Stimulated activated CD8-positive, alpha-beta memory T cell treated with anti-CD3 and anti-CD28 coated beads, Interleukin-2, amount 100 ng/mL, for 48 hours (primary cell): ENCODE results near the gene DPEP2.
"Not testable (repeated sequence)": the region's sequence is repeated elsewhere in the genome, so short reads cannot be mapped to it uniquely, and the experiment has no call there.

Experiments
- DNase-seq, 2 donors: peaks; one replicate each; pipeline ENCODE4 v3.0.0-alpha.2; 2020; ENCODE audit warnings: low read depth in 2 of 2

Gene DPEP2

GRCh38 chr16:68005211-68005610, 5.9 kb upstream of the DPEP2 start:
- DNase-seq = no peak

DNA sequence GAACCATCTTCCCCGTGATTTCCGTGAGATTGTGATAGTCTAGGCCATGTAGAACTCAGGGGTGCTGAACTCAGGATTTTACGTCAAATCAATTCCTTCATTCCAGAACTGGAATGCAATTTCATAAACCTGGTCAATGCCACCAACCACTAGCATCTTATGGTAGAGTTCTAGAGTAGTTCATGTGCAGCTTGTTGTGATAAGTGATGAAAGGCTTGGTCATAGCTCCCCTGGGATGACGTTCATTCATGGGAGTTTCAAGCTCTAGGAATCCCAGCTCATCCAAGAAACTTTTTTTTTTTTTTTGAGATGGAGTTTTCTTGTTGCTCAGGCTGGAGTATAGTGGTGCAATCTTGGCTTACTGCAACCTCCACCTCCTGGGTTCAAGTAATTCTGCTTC, 3.7 kb upstream of the DPEP2 start:
- DNase-seq = no peak

DNA sequence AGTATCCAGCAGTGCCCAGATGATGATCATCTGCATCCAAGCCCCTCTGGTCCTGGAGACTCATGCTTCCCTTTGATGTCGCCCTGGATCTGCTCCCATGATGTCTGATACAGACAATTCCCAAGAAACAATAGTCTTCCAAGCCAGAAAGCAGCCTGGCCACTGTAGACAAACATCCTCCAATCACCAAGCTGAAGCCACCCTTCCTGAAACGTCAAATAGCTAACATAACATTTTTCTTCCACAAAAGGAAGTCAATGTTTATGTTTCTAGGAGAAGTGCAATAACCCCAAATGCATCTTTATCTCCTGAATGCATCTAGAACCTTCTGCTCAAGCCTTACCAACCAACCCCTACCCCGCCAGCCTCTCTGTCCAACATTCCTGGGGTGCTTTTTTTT, 1.2 kb upstream of the DPEP2 start:
- DNase-seq = no peak

DNA sequence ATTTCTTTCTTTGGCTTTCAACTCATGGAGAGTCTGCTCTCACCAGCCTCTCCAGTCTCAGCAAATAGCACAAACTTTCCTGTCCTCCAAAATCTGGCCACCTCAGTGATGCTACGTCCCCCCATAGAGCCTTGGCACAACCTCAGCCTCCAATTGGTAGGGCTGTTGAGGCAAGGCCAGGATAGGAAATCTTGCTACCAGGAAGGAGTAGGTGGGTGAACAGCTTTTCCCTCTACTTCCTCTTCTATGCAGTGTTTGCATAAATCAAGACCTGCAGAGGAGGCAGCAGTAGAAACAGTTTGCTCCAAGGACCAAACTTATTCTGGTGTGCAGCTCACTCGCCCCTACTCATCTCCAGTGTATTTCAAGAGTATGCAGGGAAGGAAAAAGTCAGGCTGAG, 701 bp upstream of the DPEP2 start:
- DNase-seq = no peak

GRCh38 chr16:67998231-67998778, 979 bp downstream of the DPEP2 start:
- DNase-seq = not testable (repeated sequence)

GRCh38 chr16:67996666-67997065, 2.6 kb downstream of the DPEP2 start:
- DNase-seq = no peak

DNA sequence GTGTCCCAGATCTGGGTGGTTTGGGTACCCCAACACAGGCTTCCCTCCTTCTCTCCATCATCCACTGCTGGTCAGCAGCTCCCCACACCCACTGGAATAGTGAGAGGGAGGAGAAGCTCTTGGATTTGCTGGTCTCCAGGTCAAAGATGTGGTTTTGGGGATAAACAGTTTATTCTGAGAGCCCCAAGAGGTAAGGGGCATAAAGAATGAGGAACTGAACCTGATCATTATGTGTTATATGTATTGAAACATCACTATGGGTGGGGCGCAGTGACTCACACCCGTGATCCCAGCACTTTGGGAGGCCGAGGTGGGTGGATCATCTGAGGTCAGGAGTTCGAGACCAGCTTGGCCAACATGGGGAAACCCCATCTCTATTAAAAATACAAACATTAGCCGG, 3.9 kb downstream of the DPEP2 start:
- DNase-seq = peak in 1 of 2 donors; percentile 33

- not testable (repeated sequence) for DNase-seq
Observed at GRCh38 chr16:67994040-67994408, 5.3 kb downstream of the DPEP2 start.

DNA sequence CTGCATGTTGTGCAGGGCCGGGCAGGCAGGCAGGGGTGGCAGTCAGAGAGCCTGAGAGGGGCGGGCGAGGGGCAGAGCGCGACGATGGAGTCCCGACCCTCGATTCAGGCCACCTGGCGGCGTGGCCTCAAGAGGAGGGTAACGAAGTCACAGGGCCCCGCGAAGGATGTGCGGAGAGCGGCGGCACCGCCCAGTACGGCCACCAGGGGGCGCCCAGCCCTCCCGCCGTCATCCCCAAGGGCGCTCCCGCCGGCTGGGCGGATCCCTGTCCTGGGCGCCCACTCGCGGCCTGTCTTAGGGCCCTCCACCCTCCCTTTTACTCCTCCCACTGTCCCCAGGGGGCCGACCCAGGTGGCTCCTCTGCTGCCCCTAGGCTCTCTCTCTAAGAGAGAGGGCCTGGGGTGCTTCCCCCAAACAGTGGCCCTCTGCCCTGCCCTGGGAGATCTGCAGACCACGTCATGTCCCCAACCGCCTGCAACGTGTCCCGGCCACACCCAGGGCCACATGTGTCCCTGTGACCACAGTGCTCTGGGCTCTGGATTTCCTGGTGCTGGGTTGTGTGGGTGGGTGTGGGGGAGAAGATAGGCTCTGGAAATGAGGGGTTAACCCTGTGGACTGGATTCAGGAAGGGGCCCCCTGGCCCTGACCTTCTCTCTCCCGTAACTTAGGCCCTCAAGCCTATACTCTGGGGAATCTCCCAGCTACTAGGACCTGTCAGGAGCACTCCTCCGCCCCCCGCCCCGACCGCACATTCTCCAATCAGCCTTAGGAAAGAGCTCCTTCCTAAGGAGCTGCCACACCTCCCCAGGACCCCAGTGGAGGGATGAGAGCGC, 5.9 kb downstream of the DPEP2 start:
- peak; percentile 76 to 77 for DNase-seq

- DNase-seq = no peak
Observed at GRCh38 chr16:67992661-67993206, 6.5 kb downstream of the DPEP2 start.

DNA sequence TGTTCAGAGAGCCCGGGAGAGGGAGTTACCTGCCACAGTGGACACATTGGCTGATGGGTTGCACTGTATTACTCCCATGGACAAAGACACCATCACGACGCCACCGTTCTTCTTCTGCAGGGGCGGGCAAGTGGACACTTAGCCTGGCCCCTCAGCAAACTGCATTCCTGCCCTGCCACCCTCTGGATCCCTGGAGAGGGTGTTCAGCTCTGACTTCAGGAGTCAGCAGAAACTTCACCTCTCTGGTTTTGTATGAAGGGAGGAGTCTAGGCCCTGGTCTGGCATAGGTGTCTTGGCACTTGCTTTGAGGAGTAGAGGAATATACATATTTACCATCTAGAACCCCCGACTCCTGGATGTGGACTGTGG, 9.3 kb downstream of the DPEP2 start:
- no peak for DNase-seq

DNA sequence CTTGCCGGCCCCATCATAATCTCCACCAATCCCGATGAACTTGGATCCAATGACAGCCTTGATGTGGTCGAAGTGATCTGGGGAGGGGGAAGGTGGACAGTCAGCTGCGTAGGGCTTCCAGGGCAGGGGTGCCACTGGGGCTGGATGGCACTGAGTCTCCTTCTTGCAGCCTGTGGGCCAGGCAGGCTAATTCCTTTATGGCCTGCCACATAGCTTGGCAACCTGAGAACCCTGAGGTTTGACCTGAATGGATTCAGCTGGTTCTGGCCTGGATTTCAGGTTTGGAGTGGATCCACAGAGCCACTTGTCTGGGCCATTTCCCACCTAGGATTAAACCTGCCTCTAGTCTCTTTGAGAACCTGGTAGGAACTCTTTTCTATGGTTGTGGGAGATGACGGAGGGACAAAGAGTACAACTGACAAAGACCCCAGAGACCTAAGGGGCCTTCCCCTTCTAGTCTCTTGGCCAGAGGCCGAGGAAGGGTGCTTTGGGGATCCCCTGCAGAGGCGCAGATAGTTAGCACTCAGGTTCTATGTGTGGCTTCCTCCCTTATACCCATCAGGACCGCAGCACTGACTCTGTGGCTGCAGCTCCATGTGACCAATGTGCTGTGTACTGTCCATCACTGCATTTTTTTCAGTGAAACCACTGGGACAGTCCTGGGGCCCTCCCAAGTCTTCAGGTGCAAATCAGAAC, 9.8 kb downstream of the DPEP2 start:
- no peak for DNase-seq

GRCh38 chr16:67988675-67989074, 10.6 kb downstream of the DPEP2 start:
- DNase-seq = no peak

DNA sequence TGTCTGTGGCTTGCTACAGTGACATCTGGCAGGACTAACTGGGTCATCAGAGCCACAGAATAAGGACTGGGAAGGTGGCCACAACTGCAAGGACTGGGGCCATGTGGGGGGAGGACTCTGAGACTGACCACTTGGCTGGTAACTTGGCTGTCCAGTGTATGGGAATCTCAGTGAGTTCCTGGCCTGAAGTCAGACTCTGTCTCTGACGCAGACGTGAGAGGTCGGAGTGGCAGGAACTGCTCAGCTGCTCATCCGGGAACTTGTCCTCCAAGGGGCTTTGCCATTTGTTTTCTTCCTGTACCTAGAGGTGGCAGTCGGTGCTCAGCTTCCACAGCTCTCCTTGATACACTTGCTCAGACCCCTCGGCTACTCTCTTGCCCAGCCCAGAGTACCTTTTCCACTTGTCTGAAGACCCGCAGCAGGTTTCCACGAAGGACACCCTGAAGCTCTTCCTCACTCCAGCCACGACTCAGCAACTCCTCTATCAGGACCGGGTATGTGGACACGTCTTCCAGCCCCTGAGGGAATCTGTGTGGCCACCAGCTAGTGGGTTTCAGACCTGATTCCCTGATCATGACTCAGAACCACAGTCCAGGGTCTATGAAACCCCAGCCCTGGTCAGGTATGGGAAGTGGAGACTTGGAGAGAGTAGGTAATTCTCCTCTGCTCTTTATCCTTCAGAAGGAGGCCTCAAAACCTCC, 11.7 kb downstream of the DPEP2 start:
- DNase-seq = no peak

DNA sequence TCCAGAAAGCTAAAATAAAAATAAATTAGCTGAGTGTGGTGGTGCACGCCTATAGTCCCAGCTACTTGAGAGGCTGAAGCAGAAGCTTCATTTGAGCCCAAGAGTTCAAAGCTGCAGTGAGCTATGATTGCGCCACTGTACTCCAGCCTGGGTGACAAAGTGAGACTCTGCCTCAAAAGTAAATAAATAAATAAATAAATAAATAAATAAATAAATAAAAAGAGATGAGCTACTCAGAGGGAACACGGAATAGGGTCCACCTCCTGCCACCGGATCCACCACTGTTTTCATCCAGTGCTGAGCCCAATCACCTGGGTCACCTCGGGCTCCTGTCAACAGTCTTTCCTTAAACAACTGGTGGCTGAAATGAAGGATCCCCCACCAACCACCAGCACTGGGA, 12.3 kb downstream of the DPEP2 start:
- DNase-seq = no peak

GRCh38 chr16:67982011-67982696, 17.1 kb downstream of the DPEP2 start:
- DNase-seq = no peak

DNA sequence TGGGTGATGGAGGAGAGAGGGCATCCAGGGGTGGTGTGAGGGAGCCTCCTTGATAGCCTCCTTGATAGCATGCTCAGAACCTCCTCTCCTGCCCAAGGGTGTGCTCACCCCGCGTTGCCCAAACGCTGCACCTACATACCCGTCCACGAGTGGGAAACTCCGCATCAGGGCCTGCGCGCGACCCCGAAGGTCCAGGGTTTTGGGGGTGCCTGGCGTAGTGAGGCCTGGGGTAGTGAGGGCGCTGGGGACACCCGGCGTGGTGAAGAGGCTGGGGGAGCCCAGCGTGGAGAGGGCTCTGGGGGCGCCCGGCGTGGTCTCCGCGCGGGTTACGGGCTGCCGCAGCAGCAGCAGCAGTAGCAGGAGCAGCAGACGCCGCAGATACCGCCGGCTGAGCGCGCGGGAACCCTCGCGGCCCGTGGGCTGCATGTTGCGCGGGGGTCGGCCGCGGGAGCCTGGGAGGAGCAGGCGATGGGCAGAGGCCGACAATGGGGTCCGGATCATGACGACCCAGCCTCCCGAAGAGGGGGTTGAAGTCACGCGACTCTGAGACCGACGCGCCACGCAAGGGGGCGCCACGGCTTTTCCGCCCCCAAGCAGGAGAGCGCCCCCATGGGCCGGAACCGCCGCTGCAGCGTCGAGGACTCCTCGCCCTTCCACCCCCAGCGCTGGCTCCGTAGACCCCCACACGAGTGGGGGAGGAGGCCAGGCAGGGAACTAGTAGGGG, 19.2 kb downstream of the DPEP2 start, which contains the start of gene DPEP3:
TSS of gene DPEP3 (minus strand) at position 545 of the 724 bp plus-strand sequence. CDS start at position 426, 119 bp downstream.
- no peak for DNase-seq

DNA sequence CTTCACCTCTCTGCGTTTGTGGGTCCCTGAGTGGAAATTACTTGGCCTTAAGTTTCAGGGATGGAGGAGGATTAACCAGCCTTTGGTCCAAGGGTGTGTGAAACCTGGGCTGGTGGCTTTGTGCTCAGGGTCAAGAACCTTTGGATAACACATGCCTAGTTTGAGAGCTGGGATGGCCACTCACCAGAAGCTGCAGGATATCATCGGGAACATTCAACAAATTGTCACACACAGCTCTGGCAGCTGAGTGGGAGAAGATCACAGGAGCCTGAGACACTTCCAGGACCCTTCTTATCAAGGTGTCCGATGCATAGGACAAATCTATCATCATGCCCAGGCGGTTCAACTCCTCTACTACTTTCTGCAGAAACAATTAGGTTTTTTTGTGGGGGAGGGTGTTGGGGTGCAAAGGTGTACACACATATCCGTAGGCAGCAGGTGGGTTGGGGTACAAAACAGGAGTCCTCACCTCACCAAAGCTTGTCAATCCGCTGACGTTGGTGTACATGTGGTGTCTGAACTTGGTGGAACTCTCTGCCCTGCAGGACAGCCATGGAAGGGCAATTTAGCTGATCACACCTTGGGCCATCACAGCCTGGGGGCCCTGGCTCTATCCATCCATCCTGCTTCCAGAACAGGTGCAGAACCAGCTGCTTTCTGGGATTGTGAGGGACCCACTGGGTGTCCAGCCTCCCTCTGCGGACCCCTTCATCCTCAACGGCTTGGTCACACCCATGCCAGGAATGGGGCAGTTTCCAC, 21.6 kb downstream of the DPEP2 start:
- DNase-seq = no peak

DNA sequence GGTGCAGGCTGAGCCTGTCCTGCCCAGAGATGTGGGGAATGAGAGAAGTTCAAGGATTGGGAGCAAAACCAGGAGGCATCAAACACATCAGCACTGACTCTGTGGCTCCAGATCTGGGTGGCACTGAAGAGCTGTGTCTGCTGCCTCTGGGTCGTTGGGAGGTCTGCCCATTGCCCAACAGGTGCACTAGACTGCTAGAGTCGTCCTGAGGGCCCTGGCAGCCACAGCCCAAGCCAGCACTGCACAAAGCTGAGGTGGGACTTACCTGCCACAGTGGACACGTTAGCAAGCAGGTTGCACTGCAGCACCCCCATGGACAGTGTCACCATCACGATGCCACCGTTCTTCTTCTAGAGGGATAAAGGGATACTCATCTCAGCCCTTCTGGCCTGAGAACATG, 22.3 kb downstream of the DPEP2 start:
- no peak for DNase-seq

DNA sequence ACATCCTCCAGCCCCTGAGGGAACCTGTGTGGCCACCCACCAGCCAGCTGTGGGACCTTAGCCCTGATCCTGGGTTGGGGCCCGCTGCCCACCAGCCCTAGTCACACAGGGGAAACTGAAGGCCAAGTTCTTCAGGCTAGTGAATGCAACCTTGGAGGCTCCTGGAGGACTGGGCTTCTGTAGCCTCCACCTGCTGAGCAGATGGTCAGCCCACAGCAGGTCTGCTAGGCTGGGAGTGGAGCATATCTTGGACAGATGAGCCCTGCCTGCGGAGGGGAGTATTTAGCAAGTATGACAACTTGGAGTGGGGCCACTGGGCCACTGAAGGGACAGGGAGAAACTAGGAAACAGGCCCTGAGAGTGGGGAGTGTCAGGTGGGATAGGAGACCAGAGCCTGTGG, 23.1 kb downstream of the DPEP2 start:
- DNase-seq = no peak
